Skeletal muscle cell (primary cell): Measurements from ENCODE around the gene LAMA4.

ENCODE experiments used
- DNase-seq: peaks from one replicate; pipeline ENCODE4 v3.0.0-alpha.2; 2010; ENCODE audit warnings: low read depth
- H3K4me3 ChIP-seq: 2 replicates; pipeline ENCODE4 v1.5.1; 2011; ENCODE audit warnings: low read depth, mild to moderate bottlenecking, control low read depth, low read length, moderate library complexity

LAMA4 gene

GRCh38 chr6:112281821-112282615 is 27.7 kb upstream of the LAMA4 start:
- DNase-seq = peak; percentile 88
- no peak overlapping the region for H3K4me3 ChIP-seq

DNA sequence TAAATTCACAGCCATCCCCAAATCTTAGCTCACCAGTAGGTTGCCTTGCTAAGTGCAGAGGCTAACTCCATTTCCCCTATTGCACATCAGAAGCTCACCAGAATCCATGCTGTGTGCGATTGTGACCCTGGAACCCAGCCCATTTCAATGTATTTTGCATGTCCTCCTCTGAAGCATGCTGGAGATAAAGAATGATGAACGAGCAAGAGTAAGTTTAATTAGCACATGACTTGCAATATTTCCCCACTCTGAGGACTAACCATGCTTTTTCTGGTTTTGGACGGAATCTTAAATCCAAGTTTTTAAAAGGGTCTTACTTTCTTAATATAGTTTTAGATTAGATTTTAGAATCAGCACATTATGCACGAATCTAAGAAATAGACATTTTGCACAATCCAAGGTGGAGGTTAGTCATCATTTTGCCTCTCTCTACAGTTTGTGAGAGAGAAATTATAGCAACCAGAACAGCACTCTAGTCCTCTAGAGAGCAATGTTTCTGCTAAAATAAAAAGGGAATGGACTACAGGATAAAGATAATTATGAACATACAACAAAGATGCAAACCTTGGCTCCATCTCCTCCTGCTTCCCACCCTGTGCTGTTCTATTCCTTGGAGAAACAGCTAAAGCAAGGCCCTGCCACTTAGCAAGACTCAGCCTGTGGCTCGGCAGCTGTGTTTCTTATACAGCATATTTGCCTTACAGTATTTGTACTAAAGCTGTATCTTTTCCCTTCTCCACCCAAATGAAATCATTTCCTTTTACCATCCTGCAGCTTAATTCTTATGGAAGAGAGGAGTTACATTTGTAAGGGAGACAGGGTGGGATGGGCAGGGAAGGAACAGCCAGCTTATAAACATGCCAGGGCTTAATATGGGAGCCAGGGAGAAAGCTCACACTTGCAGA is 24.9 kb upstream of the LAMA4 start:
- H3K4me3 ChIP-seq = no peak overlapping the region
- peak; percentile 14 for DNase-seq

- H3K4me3 ChIP-seq = no peak overlapping the region
- no peak for DNase-seq
Observed at GRCh38 chr6:112275365-112275764, 21.0 kb upstream of the LAMA4 start.

GRCh38 chr6:112274774-112275173 is 20.4 kb upstream of the LAMA4 start:
- H3K4me3 ChIP-seq = no peak overlapping the region
- DNase-seq = no peak

DNA sequence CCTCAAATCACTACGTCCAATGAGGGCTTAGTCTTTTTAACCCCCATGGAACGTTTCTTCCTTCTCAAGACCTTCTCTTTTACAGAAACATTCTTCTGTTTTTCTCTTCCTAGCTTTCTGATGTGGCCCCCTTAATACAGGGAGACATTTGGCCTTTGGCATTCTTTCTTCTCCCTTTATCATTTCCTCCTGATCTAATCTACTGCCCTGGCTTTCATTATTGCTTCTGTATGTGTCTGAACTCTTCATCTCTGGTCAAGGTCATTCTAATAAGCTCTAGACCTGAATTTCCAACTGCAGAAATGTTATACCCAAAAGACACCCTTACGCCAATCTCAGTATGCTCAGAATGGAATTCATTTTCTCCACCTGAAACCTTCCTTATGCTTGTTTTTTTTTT is 18.4 kb upstream of the LAMA4 start:
- no peak for DNase-seq
- H3K4me3 ChIP-seq = no peak overlapping the region

GRCh38 chr6:112270756-112271155 is 16.4 kb upstream of the LAMA4 start:
- no peak for DNase-seq
- H3K4me3 ChIP-seq = no peak overlapping the region

GRCh38 chr6:112269979-112270566 is 15.7 kb upstream of the LAMA4 start:
- no peak for DNase-seq
- no peak overlapping the region for H3K4me3 ChIP-seq

- no peak overlapping the region for H3K4me3 ChIP-seq
- no peak for DNase-seq
Observed at GRCh38 chr6:112269114-112269513, 14.7 kb upstream of the LAMA4 start.

DNA sequence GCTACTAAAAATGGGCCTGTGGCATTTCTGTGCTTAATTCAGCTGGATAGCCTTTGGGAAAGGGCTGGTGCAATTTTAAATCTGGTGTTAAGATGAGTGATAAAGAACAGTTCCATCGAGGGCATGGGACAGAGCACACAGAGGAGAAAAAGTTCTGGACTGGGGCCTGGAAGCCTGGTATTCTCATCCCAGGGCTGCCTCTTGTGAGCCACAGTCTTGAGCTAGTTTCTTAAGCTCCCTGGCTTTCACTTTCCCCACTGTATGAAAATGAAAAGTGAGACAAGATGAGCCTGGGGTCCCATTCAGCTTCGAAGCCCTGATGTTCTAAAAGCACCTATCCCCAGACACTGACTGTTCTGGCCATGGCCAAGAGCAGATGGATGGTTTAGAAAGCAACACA is 14.3 kb upstream of the LAMA4 start:
- no peak overlapping the region for H3K4me3 ChIP-seq

GRCh38 chr6:112268019-112268418 is 13.7 kb upstream of the LAMA4 start:
- H3K4me3 ChIP-seq = no peak overlapping the region
- no peak for DNase-seq

More for the DNA sequence above, 14.3 kb upstream of the LAMA4 start:
- no peak for DNase-seq

- no peak overlapping the region for H3K4me3 ChIP-seq
- no peak for DNase-seq
Observed at GRCh38 chr6:112266331-112266730, 12.0 kb upstream of the LAMA4 start.

DNA sequence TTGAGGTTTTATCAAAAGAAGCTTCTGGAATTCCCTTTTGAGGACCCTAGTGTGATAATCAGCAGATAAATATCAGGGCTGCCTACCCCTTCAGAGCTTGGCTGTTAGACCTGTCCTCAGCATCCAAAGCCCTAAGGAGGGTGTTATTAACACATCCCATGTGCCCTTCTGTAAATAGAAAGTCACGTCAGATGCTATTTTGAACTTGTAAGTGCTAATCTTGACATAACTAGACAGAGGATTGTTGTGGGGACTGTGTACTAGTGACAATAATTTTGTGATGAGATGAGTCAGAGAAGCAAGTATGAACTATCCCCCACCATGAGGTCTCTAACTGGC is 4.9 kb upstream of the LAMA4 start:
- DNase-seq = no peak
- H3K4me3 ChIP-seq = no peak overlapping the region

DNA sequence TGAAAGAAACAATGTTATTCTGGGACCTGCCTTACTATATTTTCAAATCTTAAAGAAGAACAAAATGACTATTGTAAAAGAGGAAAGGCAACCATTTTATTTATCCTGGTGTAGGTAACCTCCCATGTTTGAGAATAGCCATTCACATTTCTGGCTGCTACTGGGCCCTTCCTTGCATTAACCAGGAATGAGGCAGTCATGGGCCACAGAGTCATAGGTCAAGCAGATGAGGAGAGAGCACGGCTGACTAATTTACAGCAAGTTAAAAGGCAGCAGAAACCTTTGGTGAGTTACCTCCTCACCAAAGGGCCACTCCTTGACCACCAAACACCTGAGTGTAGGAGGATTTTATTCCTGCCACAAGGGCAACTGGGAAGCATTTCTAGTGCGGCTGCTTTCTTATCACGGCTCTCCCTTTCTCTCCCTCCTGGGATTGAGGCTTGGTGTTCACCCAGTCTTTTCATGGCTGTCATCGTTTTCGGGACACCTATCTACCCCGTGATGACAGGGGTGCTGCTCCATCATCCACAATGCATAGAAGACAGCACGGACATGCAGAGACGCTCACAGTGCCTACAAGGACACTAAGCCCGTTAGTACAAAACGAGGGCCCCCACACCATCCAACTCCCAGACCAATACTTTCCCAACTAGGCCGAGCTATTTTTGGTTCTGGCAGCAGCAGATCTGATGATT is 4.4 kb upstream of the LAMA4 start:
- DNase-seq = no peak
- H3K4me3 ChIP-seq = no peak overlapping the region

GRCh38 chr6:112257178-112257855 is 3.0 kb upstream of the LAMA4 start:
- DNase-seq = no peak
- H3K4me3 ChIP-seq = no peak overlapping the region

DNA sequence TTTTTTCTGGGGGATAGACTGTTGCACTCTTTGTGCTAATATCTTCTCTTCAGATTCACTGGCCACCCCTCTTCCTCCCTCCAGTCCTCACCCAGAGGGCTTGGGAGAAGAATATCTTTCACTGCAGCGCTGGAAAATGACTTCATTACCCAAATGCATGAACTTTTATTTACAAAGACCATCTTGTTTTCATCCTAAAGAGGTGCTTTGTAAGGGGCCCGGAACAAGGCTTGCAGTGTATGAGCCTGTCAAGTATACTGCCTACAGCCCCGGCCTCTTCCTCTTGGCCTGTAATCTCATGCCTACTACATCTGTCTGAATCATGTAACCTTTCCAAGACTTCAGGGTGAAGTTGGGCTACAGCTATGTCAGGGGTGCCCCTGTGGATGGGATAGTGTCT is 554 bp upstream of the LAMA4 start:
- no peak for DNase-seq
- H3K4me3 ChIP-seq = no peak overlapping the region

DNA sequence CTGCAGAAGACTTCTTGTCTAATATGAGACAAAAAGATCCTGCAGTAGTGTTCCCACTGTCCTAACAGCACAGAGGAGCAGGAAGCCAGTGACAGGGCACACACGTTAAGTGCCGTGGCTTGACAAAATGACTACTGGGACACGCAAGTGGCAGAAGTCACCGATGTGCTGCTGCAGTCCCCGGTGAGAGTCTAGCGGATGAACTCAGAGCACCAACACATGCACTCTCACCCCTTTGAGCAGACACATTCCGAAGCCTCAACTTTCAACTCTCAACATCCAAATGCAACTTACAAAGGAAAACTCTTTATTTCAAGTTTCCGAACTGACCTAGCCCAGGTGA is 898 bp downstream of the LAMA4 start:
- H3K4me3 ChIP-seq = peak overlapping the region; percentile 82
- DNase-seq = no peak

- peak overlapping the region; percentile 82 for H3K4me3 ChIP-seq
Observed at GRCh38 chr6:112252571-112253497, 1.5 kb downstream of the LAMA4 start.

GRCh38 chr6:112251171-112251875 is 3.0 kb downstream of the LAMA4 start:
- peak overlapping the region; percentile 4 for H3K4me3 ChIP-seq
- peak; percentile 96 for DNase-seq

More at GRCh38 chr6:112252571-112253497, 1.5 kb downstream of the LAMA4 start:
- DNase-seq = no peak
